ENCODE measurements around the gene DNAH2.

The DNAH2 gene

DNA sequence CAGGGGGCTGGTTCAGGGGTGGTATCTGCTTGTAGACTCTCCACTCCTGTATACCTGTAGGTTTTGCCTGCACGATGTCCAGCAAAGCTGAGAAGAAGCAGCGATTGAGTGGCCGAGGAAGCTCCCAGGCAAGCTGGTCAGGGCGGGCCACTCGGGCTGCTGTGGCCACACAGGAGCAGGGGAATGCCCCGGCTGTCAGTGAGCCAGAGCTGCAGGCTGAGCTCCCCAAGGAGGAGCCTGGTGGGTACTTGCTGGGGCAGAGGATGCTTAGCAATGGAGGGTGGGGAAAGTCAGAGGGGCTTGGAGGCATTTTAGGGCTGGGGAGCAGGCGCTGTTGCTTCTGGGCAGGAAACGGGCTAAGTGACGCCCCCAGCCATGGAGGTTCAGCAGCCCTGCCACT lies 2.1 kb downstream of the DNAH2 start:
- no peak for DNase-seq (ENCODE audit: low read depth, low spot score)
- no peak overlapping the region for H3K27ac ChIP-seq

DNA sequence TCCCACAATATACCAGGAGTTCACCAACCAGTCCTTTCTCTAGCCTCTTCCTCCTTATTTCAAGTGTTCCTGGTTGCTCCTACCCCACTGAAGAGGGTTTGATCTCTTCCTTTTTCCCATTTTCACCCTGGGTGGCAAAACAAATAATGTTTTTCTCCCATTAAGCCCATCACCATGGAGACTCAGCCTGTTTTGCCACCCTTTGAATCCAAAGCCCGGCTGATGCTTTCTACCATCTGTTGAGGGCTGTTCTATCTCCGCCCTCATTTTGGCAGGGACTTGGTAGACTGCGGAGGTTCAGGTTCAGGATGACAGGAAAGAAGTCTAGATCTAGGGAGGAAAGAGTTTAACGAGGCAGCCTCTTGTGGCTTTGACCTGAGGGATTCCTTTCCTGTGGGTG lies 2.6 kb downstream of the DNAH2 start:
- no peak overlapping the region for H3K27ac ChIP-seq
- DNase-seq (ENCODE audit: low read depth, low spot score): no peak

DNA sequence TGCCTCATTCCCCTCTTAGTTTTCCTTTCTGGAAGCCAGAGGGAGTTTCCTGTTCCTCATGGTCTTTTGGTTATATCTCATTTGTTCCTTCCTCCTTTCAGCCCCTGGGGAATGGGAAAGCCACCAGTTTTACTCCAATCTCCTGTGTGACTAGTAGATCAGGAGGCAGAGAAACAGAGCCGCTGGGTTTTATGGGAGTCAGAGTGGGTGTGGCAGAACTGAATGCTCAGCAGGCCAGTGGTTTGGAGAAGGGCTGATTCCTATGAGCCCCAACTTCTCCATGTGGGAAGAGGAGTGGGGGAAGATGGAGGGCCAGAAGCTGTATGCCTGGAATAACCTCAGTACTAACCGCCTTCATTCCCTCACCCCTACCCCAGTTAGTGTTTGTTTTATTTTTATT lies 4.1 kb downstream of the DNAH2 start:
- no peak overlapping the region for H3K27ac ChIP-seq
- DNase-seq (ENCODE audit: low read depth, low spot score): no peak

DNA sequence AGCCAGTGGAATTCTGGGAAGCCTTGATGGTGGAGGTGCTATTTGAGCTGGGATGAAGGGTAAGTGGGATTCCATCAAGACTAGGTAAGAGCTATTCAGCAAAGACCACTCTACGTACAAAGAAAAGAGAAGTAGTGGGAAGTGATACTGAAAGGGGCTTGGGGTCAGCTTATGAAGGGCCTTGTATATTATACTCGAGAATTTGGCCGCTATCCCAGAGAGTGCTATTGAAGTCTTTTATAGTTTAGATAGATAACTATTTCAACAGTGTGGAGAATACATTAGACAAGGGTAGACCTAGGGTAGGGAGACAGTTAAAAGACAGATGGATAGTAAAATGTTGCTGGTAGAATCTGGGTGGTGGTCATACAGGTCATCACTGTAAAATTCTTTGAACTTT lies 10.3 kb downstream of the DNAH2 start:
- DNase-seq (ENCODE audit: low read depth, low spot score): no peak
- H3K27ac ChIP-seq: no peak overlapping the region

DNA sequence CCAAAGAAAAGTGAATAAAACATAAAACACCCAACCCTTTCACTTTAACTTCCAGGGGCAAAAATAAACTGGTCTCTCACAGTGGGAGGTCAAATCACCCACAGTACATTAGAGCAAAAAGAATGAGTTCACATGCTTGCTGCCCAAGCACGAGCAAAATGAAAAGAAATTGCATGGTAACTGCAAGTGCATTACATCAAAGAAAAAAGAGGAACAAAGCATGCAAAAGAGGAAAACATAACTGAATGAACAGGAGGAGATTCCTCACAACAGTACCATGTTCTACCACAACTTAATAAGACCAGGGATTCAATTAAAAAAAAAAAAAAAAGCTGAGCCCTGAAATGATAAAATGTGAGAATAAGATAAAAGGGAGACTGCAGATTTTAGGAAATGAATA lies 12.3 kb downstream of the DNAH2 start:
- H3K27ac ChIP-seq: no peak overlapping the region
- no peak for DNase-seq (ENCODE audit: low read depth, low spot score)

DNA sequence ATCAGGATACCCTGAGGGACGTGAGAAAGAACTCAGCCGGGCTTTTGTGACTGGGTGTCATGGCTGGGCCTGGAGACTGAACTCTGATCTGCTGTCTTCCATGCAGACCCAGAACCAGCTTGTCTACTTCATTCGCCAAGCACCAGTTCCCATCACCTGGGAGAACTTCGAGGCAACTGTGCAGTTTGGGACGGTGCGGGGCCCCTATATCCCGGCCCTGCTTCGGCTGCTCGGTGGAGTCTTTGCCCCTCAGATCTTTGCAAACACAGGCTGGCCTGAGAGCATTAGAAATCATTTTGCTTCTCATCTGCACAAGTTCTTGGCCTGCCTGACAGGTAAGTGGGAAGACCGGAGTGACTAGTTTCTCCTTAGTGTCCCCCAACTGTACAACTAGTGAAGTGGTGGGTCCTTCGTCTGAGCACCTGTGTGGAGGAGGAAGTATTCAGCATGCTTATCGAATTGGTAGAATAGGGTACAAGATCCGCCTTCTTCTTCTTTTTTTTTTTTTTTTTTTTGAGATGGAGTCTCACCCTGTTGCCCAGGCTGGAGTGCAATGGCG lies 15.5 kb downstream of the DNAH2 start:
- no peak for DNase-seq (ENCODE audit: low read depth, low spot score)
- no peak overlapping the region for H3K27ac ChIP-seq

DNA sequence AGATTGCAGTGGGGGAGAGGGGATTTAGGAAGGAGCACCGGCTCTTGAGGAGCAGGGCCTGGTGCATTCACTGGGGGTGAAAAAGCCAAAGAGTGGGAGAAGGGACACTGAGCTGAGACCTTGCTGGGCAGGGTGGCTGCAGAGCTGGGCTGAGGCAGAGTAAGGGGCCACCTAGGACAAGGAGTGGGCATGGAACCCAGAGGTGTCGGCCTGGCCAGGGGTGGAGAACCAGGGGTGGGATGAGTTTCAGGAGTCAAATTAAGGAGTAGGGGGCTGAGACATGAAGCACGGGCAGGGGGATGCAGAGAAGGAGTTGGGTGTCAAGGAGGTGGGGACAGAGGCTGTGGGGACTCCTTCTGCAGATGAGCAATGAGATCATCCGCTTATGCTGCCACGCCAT lies 20.1 kb downstream of the DNAH2 start:
- H3K27ac ChIP-seq: no peak overlapping the region

DNA sequence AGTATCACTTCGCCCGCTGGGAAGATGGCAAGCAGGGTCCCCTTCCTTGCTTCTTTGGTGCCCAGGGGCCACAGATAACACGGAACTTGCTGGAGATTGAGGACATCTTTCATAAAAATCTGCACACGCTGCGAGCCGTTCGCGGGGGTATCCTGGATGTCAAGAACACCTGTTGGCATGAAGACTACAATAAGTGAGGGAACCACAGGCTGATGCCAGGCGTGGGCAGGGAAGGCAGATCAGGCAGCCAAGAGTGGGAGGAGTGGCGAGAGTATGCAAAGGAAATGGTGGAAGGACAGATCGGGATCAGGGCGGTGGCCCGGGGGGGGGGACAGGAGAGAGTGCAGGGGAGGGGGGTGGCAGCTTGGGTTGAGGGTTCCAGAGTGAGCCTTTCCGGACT lies 22.2 kb downstream of the DNAH2 start:
- DNase-seq (ENCODE audit: low read depth, low spot score): no peak
- H3K27ac ChIP-seq: no peak overlapping the region

More for the DNA sequence above, 20.1 kb downstream of the DNAH2 start:
- no peak for DNase-seq (ENCODE audit: low read depth, low spot score)

DNA sequence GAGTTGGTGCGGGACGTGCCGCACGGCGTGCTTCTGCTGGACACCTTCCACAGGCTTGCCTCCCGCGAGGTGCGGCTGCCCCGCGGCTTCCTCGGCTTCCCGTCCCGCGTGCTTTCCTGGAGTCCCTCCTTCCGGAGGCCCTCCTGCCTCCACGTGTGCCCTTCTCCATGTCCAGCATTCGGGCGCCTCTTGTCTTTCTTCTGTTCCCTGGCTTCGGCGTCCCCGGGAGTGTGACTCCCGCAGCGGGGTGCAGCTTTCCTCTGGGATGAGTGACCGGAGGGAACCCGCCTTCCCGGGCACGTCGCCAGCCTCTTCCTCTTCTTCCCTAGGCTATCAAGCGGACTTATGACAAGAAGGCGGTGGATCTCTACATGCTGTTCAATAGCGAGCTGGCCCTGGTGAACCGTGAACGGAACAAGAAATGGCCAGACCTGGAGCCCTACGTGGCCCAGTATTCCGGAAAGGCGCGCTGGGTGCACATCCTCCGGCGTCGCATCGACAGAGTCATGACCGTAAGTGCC lies 23.0 kb downstream of the DNAH2 start:
- DNase-seq (ENCODE audit: low read depth, low spot score): no peak

DNA sequence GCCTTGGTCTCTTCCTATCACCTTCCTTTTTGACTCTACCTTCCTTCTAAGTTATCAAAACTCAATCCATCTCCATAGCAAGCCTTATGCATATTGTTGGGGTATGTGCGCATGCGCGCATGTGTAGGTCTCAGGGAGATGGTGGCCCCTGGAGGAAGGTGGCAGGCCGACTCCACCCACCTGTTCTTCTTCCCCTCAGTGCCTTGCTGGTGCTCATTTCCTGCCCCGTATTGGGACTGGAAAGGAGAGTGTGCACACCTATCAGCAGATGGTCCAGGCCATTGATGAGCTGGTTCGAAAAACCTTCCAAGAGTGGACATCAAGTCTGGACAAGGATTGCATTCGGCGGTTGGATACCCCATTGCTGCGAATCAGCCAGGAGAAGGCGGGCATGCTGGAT lies 25.2 kb downstream of the DNAH2 start:
- no peak for DNase-seq (ENCODE audit: low read depth, low spot score)
- H3K27ac ChIP-seq: no peak overlapping the region

More for the DNA sequence above, 23.0 kb downstream of the DNAH2 start:
- no peak overlapping the region for H3K27ac ChIP-seq

DNA sequence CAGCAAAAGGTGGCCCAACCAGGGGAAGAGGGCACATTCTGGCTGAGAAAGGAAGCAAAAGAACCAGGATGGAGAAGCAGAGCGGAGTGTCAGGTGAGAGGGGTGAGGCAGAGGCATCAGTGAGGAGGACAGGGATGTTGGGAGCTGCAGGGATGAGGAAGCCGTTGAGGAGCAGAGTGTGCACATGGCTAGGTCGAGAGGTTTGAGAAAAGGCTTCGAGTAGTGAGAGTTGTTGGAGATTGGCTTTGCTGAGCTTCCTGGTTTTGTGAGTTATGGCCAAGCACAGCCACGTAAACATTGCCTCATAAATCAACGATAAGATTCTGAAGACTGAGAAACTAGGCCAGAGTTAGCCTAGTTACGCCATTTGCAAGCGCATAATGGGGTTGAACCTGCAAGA lies 26.9 kb downstream of the DNAH2 start:
- no peak for DNase-seq (ENCODE audit: low read depth, low spot score)
- H3K27ac ChIP-seq: no peak overlapping the region

DNA sequence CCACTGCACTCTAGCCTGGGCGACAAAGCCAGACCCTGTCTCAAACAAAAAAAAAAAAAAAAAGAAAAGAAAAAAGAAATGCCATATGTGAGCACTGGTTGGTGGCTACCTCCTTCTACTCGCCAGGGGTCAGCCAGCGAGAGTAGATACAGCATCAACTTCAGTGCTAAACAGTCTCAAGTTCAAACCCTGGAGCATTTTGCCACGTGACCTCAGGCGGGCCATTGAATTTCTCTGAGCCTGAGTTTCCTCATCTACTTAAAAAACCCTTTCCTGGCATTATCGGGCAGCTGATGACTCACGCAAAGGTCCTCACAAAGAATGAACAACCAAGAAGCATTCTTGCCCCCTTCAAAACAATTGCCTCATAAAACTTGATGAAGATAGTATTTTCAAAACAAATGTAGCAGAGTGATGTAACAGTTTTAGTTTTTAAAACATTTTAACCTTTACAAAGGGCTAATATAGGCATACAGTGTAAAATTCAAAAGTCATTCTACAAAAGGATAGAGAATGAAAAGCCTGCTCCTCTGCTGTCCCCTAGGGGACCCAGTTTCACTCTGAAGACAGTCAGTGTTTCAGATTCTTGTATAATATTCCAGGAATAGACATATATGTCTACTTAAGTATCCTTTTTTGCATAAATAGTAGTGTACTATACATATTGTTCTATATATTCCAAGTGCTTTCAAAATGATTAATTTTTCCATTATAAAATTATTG lies 28.4 kb downstream of the DNAH2 start:
- H3K27ac ChIP-seq: no peak overlapping the region
- DNase-seq (ENCODE audit: low read depth, low spot score): no peak

DNA sequence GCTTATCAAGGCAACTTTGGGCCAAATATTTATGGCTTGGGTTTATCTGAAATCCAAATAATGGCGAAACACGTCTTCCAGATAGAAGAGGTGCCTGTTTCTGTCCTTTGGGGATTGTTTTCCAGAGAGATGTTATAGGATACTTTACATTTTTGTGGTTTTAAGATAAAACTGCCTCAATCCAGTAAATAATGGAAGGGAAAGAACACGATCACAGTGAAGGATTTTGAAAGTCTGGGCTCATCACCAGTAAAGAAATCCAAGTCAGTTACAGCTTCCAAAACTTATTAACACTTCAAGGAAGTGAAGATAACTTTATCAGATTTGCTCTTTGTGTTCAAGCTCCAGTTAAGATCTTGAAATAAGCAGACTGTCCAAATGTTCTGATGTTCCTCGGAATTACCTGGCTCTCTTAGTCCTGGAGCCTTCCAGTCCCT lies 30.1 kb downstream of the DNAH2 start:
- no peak for DNase-seq (ENCODE audit: low read depth, low spot score)
- H3K27ac ChIP-seq: no peak overlapping the region

DNA sequence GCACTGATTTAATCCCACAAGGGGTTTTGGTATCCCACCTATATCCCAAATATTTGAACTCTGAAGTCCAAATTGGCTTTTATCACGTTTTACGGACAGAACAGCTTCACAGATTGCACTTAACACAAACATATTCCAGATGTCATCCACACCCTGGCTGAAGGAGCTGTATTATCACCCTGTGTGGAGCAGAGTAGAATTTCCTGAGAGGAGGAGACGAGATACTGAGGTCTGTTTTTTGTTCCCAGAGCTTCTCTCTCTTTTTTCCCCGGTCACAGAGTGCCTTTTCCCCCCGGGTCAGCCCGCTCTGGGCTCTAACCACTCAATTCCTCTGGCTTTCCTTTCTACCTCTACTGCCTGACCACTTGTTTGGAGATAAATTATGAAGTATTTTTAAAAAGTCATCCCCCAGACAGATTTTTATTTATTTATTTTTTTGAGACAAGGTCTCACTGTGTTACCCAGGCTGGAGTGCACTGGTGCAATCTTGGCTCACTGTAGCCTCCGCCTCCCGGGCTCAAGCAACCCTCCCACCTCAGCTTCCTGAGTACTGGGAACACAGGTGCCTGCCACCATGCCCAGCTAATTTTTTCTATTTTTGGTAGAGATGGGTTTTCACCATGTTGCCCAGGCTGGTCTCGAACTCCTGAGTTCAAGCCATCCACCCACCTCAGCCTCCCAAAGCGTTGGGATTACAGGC lies 30.7 kb downstream of the DNAH2 start:
- no peak overlapping the region for H3K27ac ChIP-seq
- DNase-seq (ENCODE audit: low read depth, low spot score): no peak

DNA sequence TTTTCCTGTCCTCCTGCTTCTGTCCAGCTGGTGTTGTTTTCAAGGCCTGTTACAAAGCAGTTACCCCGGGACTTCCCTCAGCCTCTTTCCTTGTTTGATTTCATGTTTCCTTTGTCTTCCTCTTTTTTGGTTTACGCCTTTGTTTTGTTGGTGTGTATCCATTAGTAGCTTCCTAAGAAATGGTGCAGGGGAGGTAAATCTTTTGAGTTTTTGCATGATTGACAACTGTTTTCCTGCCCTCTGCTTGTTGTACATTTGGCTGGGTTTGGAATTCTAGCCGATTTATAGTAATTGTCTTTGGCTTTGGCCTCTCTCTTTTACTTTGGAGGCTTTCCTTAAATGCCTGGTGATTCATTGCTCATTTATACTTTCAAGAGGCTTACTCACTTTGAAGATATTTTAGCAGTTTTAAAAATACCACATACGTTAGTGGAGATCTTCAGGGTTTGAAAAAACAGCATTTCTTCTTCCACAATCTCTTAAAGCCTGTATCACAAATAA lies 32.8 kb downstream of the DNAH2 start:
- no peak for DNase-seq (ENCODE audit: low read depth, low spot score)
- peak overlapping the region; percentile 66 for H3K27ac ChIP-seq

DNA sequence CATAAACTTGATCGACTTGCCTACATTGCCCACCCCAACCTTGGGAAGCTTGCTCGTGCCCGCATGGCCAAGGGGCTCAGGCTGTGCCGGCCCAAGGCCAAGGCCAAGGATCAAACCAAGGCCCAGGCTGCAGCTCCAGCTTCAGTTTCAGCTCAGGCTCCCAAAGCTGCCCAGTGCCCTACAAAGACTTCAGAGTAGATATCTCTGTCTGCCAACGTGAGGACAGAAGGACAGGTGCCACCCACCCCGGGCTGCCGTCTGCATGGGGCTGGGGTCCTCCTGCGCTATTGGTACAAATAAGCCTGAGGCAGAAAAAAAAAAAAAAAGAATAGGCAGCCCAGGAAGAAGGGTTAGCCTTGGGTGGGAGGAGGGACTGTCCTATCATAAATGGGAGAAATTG lies 37.1 kb downstream of the DNAH2 start:
- no peak for DNase-seq (ENCODE audit: low read depth, low spot score)
- peak overlapping the region; percentile 63 for H3K27ac ChIP-seq

DNA sequence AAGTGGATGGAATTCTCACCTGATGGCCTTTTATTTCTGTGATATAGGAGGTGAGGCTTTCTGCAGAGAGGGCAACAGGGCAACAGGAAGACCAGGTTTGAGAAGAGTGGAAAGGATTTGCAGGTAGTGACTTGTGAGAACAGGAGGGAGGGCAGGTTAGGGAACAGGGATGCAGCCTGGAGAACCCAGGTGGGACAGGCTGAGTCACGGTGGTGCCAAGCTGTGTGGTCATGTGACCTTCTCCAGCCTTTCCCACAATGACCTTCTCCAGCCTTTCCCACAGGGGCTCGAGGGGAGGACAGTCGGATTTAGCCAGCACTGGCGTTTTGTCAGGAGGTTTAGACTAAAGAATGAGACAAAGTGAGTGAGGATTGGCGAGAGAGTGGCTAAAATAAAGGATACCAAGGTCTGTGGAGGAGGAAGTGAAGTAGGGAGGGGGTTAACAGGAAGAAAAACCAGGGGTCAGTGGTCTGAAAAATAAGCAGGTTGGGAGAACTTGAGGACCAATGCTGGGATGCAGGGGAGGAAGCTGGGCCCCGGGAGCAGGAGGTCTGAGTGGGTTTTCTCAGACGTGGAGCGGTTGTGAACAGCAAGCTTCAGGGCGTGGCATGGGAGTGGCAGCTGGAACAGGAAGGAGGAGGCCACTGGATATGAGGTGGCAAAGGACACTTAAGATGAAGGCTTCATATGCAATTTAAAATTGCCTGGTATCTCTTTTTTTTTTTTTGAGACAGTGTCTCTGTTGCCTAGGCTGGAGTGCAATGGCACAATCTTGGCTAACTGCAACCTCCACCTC lies 37.7 kb downstream of the DNAH2 start:
- H3K27ac ChIP-seq: peak overlapping the region; percentile 63
- no peak for DNase-seq (ENCODE audit: low read depth, low spot score)

DNA sequence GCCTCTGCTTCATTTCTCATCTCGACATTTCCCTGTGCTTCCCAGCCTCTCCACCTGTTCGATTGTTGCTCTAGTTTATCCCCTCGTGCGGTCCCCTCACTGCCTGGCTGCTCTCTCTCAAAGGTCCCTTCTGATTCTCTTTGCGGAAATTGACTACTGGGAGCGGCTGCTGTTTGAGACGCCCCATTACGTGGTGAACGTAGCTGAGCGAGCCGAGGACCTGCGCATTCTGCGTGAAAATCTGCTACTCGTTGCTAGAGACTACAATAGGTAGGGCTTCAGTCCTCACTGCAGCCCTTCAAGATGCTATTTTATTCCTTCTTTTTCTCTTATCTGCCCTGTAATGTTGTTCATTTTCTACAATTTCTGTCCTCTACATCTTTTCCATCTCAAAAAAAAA lies 39.4 kb downstream of the DNAH2 start:
- no peak overlapping the region for H3K27ac ChIP-seq
- no peak for DNase-seq (ENCODE audit: low read depth, low spot score)

DNA sequence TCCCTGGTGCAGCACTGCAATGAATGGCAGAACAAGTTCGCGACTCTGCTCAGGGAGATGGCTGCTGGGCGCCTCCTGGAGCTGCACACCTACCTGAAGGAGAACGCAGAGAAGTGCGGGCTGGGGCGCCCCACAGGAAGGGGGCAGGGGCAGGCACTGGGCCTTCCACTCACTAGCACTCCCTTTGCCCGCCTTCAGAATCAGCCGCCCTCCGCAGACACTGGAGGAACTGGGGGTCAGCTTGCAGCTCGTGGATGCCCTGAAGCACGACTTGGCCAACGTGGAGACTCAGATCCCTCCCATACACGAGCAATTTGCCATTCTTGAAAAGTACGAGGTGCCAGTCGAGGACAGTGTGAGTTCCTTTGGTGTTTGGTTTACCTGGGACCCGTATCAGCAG lies 46.4 kb downstream of the DNAH2 start:
- DNase-seq (ENCODE audit: low read depth, low spot score): no peak
- no peak overlapping the region for H3K27ac ChIP-seq

DNA sequence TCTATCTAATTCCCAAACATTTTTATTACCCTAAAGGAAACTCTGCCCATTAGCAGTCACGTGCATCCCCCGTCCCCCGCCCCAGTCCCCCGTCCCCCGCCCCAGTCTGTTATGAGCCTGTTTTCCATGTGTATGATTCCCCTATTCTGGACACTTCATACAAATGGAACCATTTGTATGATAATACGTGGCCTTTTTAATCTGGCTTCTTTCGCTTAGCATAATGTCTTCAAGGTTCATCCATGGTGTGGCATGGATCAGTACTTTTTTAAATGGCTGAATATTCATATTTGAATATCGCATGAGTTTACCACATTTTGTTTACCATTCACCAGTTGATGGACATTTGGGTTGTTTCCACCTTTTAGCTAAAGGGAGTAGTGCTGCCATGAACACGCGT lies 49.5 kb downstream of the DNAH2 start:
- no peak overlapping the region for H3K27ac ChIP-seq
- DNase-seq (ENCODE audit: low read depth, low spot score): no peak

Data from epithelial cell of prostate (primary cell).